GM18858 (cell line): Measurements from ENCODE around the gene INA.

Experiments used
- ATAC-seq: cut with Tn5 transposase; IDR thresholded peaks from one replicate; pipeline ENCODE4 v1.9.1; 2021; ENCODE audit not compliant: unreplicated experiment

Gene INA

GRCh38 chr10:103273041-103273441, 3.9 kb upstream of the INA start:
- ATAC-seq = no peak

GRCh38 chr10:103276251-103276895, 565 bp upstream of the INA start:
- ATAC-seq = no peak

- no peak for ATAC-seq
Observed at GRCh38 chr10:103277713-103278536, 987 bp downstream of the INA start.

- no peak for ATAC-seq
Observed at GRCh38 chr10:103278537-103278823, 1.5 kb downstream of the INA start.

GRCh38 chr10:103278862-103279298, 1.9 kb downstream of the INA start:
- no peak for ATAC-seq

GRCh38 chr10:103280031-103280430, 3.1 kb downstream of the INA start:
- no peak for ATAC-seq

GRCh38 chr10:103280506-103280905, 3.6 kb downstream of the INA start:
- ATAC-seq = no peak

GRCh38 chr10:103281753-103282152, 4.8 kb downstream of the INA start:
- no peak for ATAC-seq

GRCh38 chr10:103282961-103283360, 6.0 kb downstream of the INA start:
- no peak for ATAC-seq

- no peak for ATAC-seq
Observed at GRCh38 chr10:103284170-103284569, 7.2 kb downstream of the INA start.

- no peak for ATAC-seq
Observed at GRCh38 chr10:103287992-103288391, 11.1 kb downstream of the INA start.

GRCh38 chr10:103291588-103291987, 14.7 kb downstream of the INA start:
- no peak for ATAC-seq

- ATAC-seq = no peak
Observed at GRCh38 chr10:103295374-103296015, 18.6 kb downstream of the INA start.

- ATAC-seq = no peak
Observed at GRCh38 chr10:103307594-103307993, 30.7 kb downstream of the INA start.

GRCh38 chr10:103310197-103310596, 33.3 kb downstream of the INA start:
- no peak for ATAC-seq

GRCh38 chr10:103316087-103316486, 39.1 kb downstream of the INA start:
- no peak for ATAC-seq

- no peak for ATAC-seq
Observed at GRCh38 chr10:103327906-103328305, 51.0 kb downstream of the INA start.

GRCh38 chr10:103333934-103334520, 57.1 kb downstream of the INA start:
- ATAC-seq = no peak

GRCh38 chr10:103334567-103334966, 57.6 kb downstream of the INA start:
- no peak for ATAC-seq

- no peak for ATAC-seq
Observed at GRCh38 chr10:103336370-103336769, 59.4 kb downstream of the INA start.
